GM23248 (cell line): ENCODE data around the gene HEXB.

ENCODE experiments used
- EZH2 ChIP-seq: fragments of 200-600 bp; sonication (generic); IDR thresholded peaks from 2 replicates; pipeline ENCODE4 v1.6.1; 2018; ENCODE audit warnings: antibody characterized with exemption, mild to moderate bottlenecking; ENCODE audit not compliant: insufficient read depth, poor library complexity, severe bottlenecking
- EZH2phosphoT487 ChIP-seq: fragments of 200-600 bp; sonication (generic); IDR thresholded peaks from 2 replicates; pipeline ENCODE4 v1.6.1; 2018; ENCODE audit warnings: antibody characterized with exemption, moderate library complexity, mild to moderate bottlenecking, low read depth; ENCODE audit not compliant: insufficient read depth

DNA sequence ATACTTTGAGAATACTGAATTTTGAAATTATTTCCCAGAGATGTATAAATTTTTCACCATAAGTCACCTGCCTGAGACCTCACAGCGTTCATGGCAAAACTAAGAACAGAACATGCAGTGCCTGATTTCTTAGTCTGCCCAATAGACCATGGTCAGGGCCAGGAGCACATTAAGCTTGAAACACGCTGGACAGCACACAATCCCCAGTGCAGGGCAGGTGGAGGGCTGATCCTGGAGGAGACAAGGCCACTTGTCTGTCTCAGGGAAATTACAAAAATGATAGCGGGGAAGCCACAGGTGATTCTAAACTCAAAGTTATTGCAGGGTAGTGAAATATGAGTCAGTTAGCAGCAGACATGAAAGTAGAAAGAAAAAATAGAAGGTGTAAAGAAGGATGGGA, 25.9 kb upstream of the HEXB start:
- no peak for TF ChIP-seq EZH2
- no peak for TF ChIP-seq EZH2phosphoT487
